Measurements from ENCODE around the gene EGLN3. TPM values are rescaled to one million over a fixed set of nuclear protein-coding genes. Genes with fewer than 3 reads are reported as not detected.

EGLN3 gene
- total and polyA plus RNA-seq, 2 donors from 2014 or later = 19.6 to 22.5 TPM

- H3K4me1 ChIP-seq (ENCODE audit: control insufficient read depth in 2 of 3, insufficient read depth in 2 of 3, low read depth in 1 of 3, low read length in 3 of 3) = no peaks in the 10 kb centered on the region
- DNase-seq = no peak
- H3K36me3 ChIP-seq (ENCODE audit: control insufficient read depth in 2 of 3, insufficient read depth in 3 of 3, low read length in 3 of 3) = no peaks in the 10 kb centered on the region
- no peaks in the 10 kb centered on the region for H3K9me3 ChIP-seq (ENCODE audit: control insufficient read depth in 2 of 3, insufficient read depth in 1 of 3, low read length in 3 of 3)
- intact Hi-C loops (cut with DNase I) = no loop called here
- H3K27ac ChIP-seq (ENCODE audit: low read depth in 2 of 2, low read length in 2 of 2) = no peak overlapping the region
- H3K4me3 ChIP-seq (ENCODE audit: low read length in 3 of 3) = no peak overlapping the region
- no peak for TF ChIP-seq CTCF (IDR thresholded peaks at IDR 0.05; ENCODE audit: borderline replicate concordance, extremely low read depth, insufficient read depth)
- FAIRE-seq = no peak
- no peaks in the 10 kb centered on the region for H3K27me3 ChIP-seq (ENCODE audit: control insufficient read depth, insufficient read depth, low read length)
- H3K9ac ChIP-seq (ENCODE audit: low read length in 3 of 3) = no peak overlapping the region
Measured at GRCh38 chr14:33958605-33959226, 7.8 kb upstream of the EGLN3 start.

- FAIRE-seq = no peak
- intact Hi-C loops (cut with DNase I) = no loop called here
- H3K9ac ChIP-seq (ENCODE audit: low read length in 3 of 3) = no peak overlapping the region
Measured at GRCh38 chr14:33957993-33958392, 7.1 kb upstream of the EGLN3 start.

GRCh38 chr14:33957299-33957698 lies 6.4 kb upstream of the EGLN3 start:
- Histone ChIP-seq H3K27ac (ENCODE audit: low read depth in 2 of 2, low read length in 2 of 2) (no peak overlapping the region), H3K4me1 (ENCODE audit: control insufficient read depth in 2 of 3, insufficient read depth in 2 of 3, low read depth in 1 of 3, low read length in 3 of 3) (no peaks in the 10 kb centered on the region), H3K4me3 (ENCODE audit: low read length in 3 of 3) (no peak overlapping the region), H3K36me3 (ENCODE audit: control insufficient read depth in 2 of 3, insufficient read depth in 3 of 3, low read length in 3 of 3) (no peaks in the 10 kb centered on the region), H3K9ac (ENCODE audit: low read length in 3 of 3) (no peak overlapping the region), H3K27me3 (ENCODE audit: control insufficient read depth, insufficient read depth, low read length) (no peaks in the 10 kb centered on the region), H3K9me3 (ENCODE audit: control insufficient read depth in 2 of 3, insufficient read depth in 1 of 3, low read length in 3 of 3) (no peaks in the 10 kb centered on the region)
- FAIRE-seq (no peak), DNase-seq (no peak)
- intact Hi-C loops (cut with DNase I) = no loop called here
- no peak for TF ChIP-seq CTCF (IDR thresholded peaks at IDR 0.05; ENCODE audit: borderline replicate concordance, extremely low read depth, insufficient read depth)

More at GRCh38 chr14:33957993-33958392, 7.1 kb upstream of the EGLN3 start:
- Histone ChIP-seq H3K27ac (ENCODE audit: low read depth in 2 of 2, low read length in 2 of 2) (no peak overlapping the region), H3K4me3 (ENCODE audit: low read length in 3 of 3) (no peak overlapping the region), H3K36me3 (ENCODE audit: control insufficient read depth in 2 of 3, insufficient read depth in 3 of 3, low read length in 3 of 3) (no peaks in the 10 kb centered on the region), H3K27me3 (ENCODE audit: control insufficient read depth, insufficient read depth, low read length) (no peaks in the 10 kb centered on the region), H3K4me1 (ENCODE audit: control insufficient read depth in 2 of 3, insufficient read depth in 2 of 3, low read depth in 1 of 3, low read length in 3 of 3) (no peaks in the 10 kb centered on the region), H3K9me3 (ENCODE audit: control insufficient read depth in 2 of 3, insufficient read depth in 1 of 3, low read length in 3 of 3) (no peaks in the 10 kb centered on the region)
- DNase-seq = no peak
- TF ChIP-seq CTCF (IDR thresholded peaks at IDR 0.05; ENCODE audit: borderline replicate concordance, extremely low read depth, insufficient read depth) = no peak

GRCh38 chr14:33956640-33957039 lies 5.8 kb upstream of the EGLN3 start:
- Histone ChIP-seq H3K27me3 (ENCODE audit: control insufficient read depth, insufficient read depth, low read length) (no peaks in the 10 kb centered on the region), H3K4me1 (ENCODE audit: control insufficient read depth in 2 of 3, insufficient read depth in 2 of 3, low read depth in 1 of 3, low read length in 3 of 3) (no peaks in the 10 kb centered on the region), H3K9me3 (ENCODE audit: control insufficient read depth in 2 of 3, insufficient read depth in 1 of 3, low read length in 3 of 3) (no peaks in the 10 kb centered on the region), H3K4me3 (ENCODE audit: low read length in 3 of 3) (no peak overlapping the region), H3K27ac (ENCODE audit: low read depth in 2 of 2, low read length in 2 of 2) (no peak overlapping the region), H3K9ac (ENCODE audit: low read length in 3 of 3) (no peak overlapping the region), H3K36me3 (ENCODE audit: control insufficient read depth in 2 of 3, insufficient read depth in 3 of 3, low read length in 3 of 3) (no peaks in the 10 kb centered on the region)
- intact Hi-C loops (cut with DNase I) = no loop called here
- no peak for TF ChIP-seq CTCF (IDR thresholded peaks at IDR 0.05; ENCODE audit: borderline replicate concordance, extremely low read depth, insufficient read depth)
- DNase-seq = no peak
- no peak for FAIRE-seq
